HEK293 (cell line): ENCODE measurements around the gene PHACTR2.

Experiments
- BCL6B ChIP-seq: fragments of 450-650 bp; formaldehyde crosslinking; IDR thresholded peaks from 2 replicates; pipeline ENCODE4 v1.5.1; 2017; ENCODE audit warnings: missing biosample characterization, missing genetic modification characterization
- GLIS2 ChIP-seq: fragments of 450-650 bp; formaldehyde crosslinking; IDR thresholded peaks from 2 replicates; pipeline ENCODE4 v1.5.1; 2016; ENCODE audit warnings: missing biosample characterization, missing genetic modification characterization
- HOXC10 ChIP-seq: sonication (generic); formaldehyde crosslinking; IDR thresholded peaks from 2 replicates; pipeline ENCODE4 v1.8.1; 2023; ENCODE audit warnings: mild to moderate bottlenecking, missing genetic modification reagents
- HOXD13 ChIP-seq: sonication (generic); formaldehyde crosslinking; IDR thresholded peaks from 2 replicates; pipeline ENCODE4 v1.8.0; 2022; ENCODE audit warnings: missing genetic modification reagents, borderline replicate concordance
- KLF17 ChIP-seq: fragments of 450-650 bp; formaldehyde crosslinking; IDR thresholded peaks from 2 replicates; pipeline ENCODE4 v1.5.1; 2016; ENCODE audit warnings: missing biosample characterization, missing genetic modification characterization
- ZBTB49 ChIP-seq: fragments of 450-650 bp; formaldehyde crosslinking; IDR thresholded peaks from 2 replicates; pipeline ENCODE4 v1.5.1; 2016; ENCODE audit warnings: missing biosample characterization, missing genetic modification characterization, low read depth
- ZIC2 ChIP-seq: fragments of 450-650 bp; formaldehyde crosslinking; IDR thresholded peaks from 2 replicates; pipeline ENCODE4 v1.5.1; 2016; ENCODE audit warnings: missing biosample characterization, missing genetic modification characterization
- ZNF140 ChIP-seq: fragments of 450-650 bp; formaldehyde crosslinking; IDR thresholded peaks from 2 replicates; pipeline ENCODE4 v1.5.1; 2016; ENCODE audit warnings: missing biosample characterization, missing genetic modification characterization
- ZNF148 ChIP-seq: fragments of 450-650 bp; formaldehyde crosslinking; IDR thresholded peaks from 2 replicates; pipeline ENCODE4 v1.5.0; 2017; ENCODE audit warnings: missing biosample characterization, missing genetic modification characterization, borderline replicate concordance
- ZNF23 ChIP-seq: fragments of 450-650 bp; formaldehyde crosslinking; IDR thresholded peaks from 2 replicates; pipeline ENCODE4 v1.5.1; 2016; ENCODE audit warnings: missing biosample characterization, missing genetic modification characterization, borderline replicate concordance
- ZNF26 ChIP-seq: fragments of 450-650 bp; formaldehyde crosslinking; IDR thresholded peaks from 2 replicates; pipeline ENCODE4 v1.5.1; 2016; ENCODE audit warnings: missing biosample characterization, missing genetic modification characterization
- ZNF341 ChIP-seq: fragments of 450-650 bp; formaldehyde crosslinking; IDR thresholded peaks from 2 replicates; pipeline ENCODE4; 2016; ENCODE audit warnings: low read depth, missing biosample characterization, missing genetic modification characterization
- ZNF37A ChIP-seq: fragments of 450-650 bp; IDR thresholded peaks from 2 replicates; pipeline ENCODE4 v1.5.1; 2018; ENCODE audit warnings: missing biosample characterization, missing genetic modification characterization
- ZNF416 ChIP-seq: fragments of 450-650 bp; formaldehyde crosslinking; IDR thresholded peaks from 2 replicates; pipeline ENCODE4 v1.5.1; 2016; ENCODE audit warnings: missing biosample characterization, missing genetic modification characterization
- ZNF433 ChIP-seq: fragments of 450-650 bp; formaldehyde crosslinking; IDR thresholded peaks from 2 replicates; pipeline ENCODE4 v1.5.1; 2016; ENCODE audit warnings: missing biosample characterization, missing genetic modification characterization, low read depth
- ZNF449 ChIP-seq: fragments of 450-650 bp; formaldehyde crosslinking; IDR thresholded peaks from 2 replicates; pipeline ENCODE4 v1.5.1; 2017; ENCODE audit warnings: missing biosample characterization, mild to moderate bottlenecking, missing genetic modification characterization, moderate library complexity
- ZNF473 ChIP-seq: fragments of 450-650 bp; formaldehyde crosslinking; IDR thresholded peaks from 2 replicates; pipeline ENCODE4 v1.5.1; 2017; ENCODE audit warnings: missing biosample characterization, missing genetic modification characterization
- ZNF544 ChIP-seq: fragments of 450-650 bp; formaldehyde crosslinking; IDR thresholded peaks from 2 replicates; pipeline ENCODE4 v1.5.0; 2017; ENCODE audit warnings: missing biosample characterization, missing genetic modification characterization
- ZNF555 ChIP-seq: fragments of 450-650 bp; formaldehyde crosslinking; conservative IDR thresholded peaks from 2 replicates; pipeline ENCODE4 v1.5.1; 2017; ENCODE audit warnings: missing biosample characterization, mild to moderate bottlenecking, missing genetic modification characterization, inconsistent platforms
- ZNF560 ChIP-seq: fragments of 450-650 bp; formaldehyde crosslinking; IDR thresholded peaks from 2 replicates; pipeline ENCODE4 v1.5.1; 2017; ENCODE audit warnings: missing biosample characterization, missing genetic modification characterization, borderline replicate concordance
- ZNF621 ChIP-seq: fragments of 450-650 bp; formaldehyde crosslinking; IDR thresholded peaks from 2 replicates; pipeline ENCODE4 v1.5.1; 2017; ENCODE audit warnings: missing biosample characterization, missing genetic modification characterization
- ZNF624 ChIP-seq: fragments of 450-650 bp; formaldehyde crosslinking; IDR thresholded peaks from 2 replicates; pipeline ENCODE4 v1.5.1; 2017; ENCODE audit warnings: missing biosample characterization, missing genetic modification characterization
- ZNF654 ChIP-seq: fragments of 450-650 bp; formaldehyde crosslinking; IDR thresholded peaks from 2 replicates; pipeline ENCODE4 v1.5.1; 2016; ENCODE audit warnings: low read depth, missing biosample characterization, missing genetic modification characterization
- ZNF747 ChIP-seq: fragments of 450-650 bp; formaldehyde crosslinking; IDR thresholded peaks from 2 replicates; pipeline ENCODE4 v1.5.1; 2016; ENCODE audit warnings: missing biosample characterization, missing genetic modification characterization
- ZNF768 ChIP-seq: fragments of 450-650 bp; formaldehyde crosslinking; IDR thresholded peaks from 2 replicates; pipeline ENCODE4 v1.5.1; 2018; ENCODE audit warnings: missing biosample characterization, mild to moderate bottlenecking, missing genetic modification characterization
- ZSCAN18 ChIP-seq: fragments of 450-650 bp; formaldehyde crosslinking; IDR thresholded peaks from 2 replicates; pipeline ENCODE4 v1.5.1; 2016; ENCODE audit warnings: missing biosample characterization, missing genetic modification characterization
- ZSCAN4 ChIP-seq: fragments of 450-650 bp; formaldehyde crosslinking; IDR thresholded peaks from 2 replicates; pipeline ENCODE4 v1.5.1; 2017; ENCODE audit warnings: missing biosample characterization, missing genetic modification characterization
- ZXDB ChIP-seq: fragments of 450-650 bp; formaldehyde crosslinking; IDR thresholded peaks from 2 replicates; pipeline ENCODE4 v1.5.1; 2016; ENCODE audit warnings: missing biosample characterization, missing genetic modification characterization

PHACTR2 gene

GRCh38 chr6:143755301-143755744 is 77.6 kb downstream of the PHACTR2 start (continued):
- TF ChIP-seq ZNF449 (tag by site-specific recombination) (peak; percentile 66; the same call in 1 of the 2 replicates), ZNF341 (peak; percentile 25; the same call in 1 of the 2 replicates), ZNF416 (tag by site-specific recombination) (no peak), ZIC2 (peak; percentile 79), ZNF433 (tag by site-specific recombination) (no peak), ZNF621 (tag by site-specific recombination) (no peak), ZNF654 (no peak), ZNF23 (no peak), ZXDB (tag by site-specific recombination) (peak; percentile 99), ZNF555 (tag by site-specific recombination) (no peak), ZNF37A (tag by site-specific recombination) (no peak), HOXD13 (CRISPR knock-in tag) (peak; percentile 92), ZNF560 (tag by site-specific recombination) (no peak), ZNF544 (no peak), ZNF140 (tag by site-specific recombination) (no peak; the same call in 1 of the 2 replicates), KLF17 (tag by site-specific recombination) (no peak), ZBTB49 (tag by site-specific recombination) (peak; percentile 67; the same call in 1 of the 2 replicates), HOXC10 (CRISPR knock-in tag) (no peak), ZNF747 (tag by site-specific recombination) (no peak), ZNF768 (tag by site-specific recombination) (no peak), ZNF148 (tag by site-specific recombination) (no peak), ZSCAN4 (tag by site-specific recombination) (peak; percentile 56), GLIS2 (tag by site-specific recombination) (peak; percentile 74), BCL6B (tag by site-specific recombination) (peak; percentile 87), ZNF26 (no peak), ZNF473 (no peak), ZSCAN18 (peak; percentile 77), ZNF624 (tag by site-specific recombination) (no peak)
